Fibroblast of gingiva (primary cell): ENCODE results near the gene LMAN1L.

Experiments
- DNase-seq: peaks from one replicate; pipeline ENCODE4 v3.0.0-alpha.2; 2011; ENCODE audit warnings: low read depth

Gene LMAN1L

DNA sequence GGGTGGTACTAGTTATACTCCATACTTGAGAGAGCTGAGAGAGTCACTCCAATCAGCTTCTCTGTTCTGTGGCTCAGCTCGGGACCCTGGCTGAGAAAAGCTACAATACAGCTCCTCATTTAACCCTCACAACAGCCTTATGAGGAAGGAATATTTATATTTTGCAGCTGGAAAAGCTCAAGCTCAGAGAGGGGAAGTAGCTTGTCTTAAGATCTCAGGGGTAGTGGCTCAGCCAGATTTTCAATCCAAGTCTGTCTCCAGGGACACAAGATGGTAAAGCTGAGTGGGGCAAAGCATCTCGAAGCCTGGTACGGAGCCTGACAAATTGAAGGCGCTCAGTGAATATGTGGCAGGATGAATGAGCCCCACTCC, 45.7 kb downstream of the LMAN1L start:
- no peak for DNase-seq

GRCh38 chr15:74863239-74864056, 50.8 kb downstream of the LMAN1L start:
- DNase-seq: no peak

- no peak for DNase-seq
Measured at GRCh38 chr15:74864296-74864695, 51.7 kb downstream of the LMAN1L start.

DNA sequence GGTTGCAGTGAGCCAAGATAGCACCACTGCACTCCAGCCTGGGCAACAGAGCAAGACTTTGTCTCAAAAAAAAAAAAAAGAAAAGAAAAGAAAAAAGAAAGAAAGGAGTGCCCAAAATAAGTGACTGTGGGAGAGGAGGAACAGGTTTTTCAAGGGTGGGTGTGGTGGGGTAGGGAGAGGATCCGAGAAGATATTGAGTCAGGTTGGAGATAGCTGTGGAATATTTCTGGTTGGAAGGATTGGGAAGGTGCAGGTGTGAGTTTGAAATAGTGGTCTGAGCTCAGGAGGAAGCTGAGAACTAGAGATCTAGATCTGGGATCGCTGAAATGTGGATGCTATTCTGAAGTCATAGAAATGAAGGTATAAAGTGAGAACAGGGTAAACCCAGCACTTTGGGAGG, 52.7 kb downstream of the LMAN1L start:
- DNase-seq: no peak

DNA sequence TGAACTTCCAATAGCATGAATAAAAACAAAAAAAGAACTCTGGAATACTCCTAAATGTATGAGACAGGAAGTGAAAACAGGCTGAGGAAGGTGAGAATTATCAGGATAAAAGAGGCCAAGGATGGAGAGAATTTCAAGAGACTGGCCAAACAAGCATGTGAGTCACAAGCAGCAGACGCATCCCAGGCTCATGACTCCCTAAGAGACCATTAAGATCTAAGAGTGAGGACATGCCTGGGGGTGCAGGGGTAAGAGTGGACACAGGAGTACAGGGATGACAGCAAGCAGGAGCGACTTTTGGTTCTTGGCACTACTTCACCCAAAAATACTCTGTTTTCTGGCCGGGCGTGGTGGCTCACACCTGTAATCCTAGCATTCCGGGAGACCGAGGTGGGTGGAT, 53.5 kb downstream of the LMAN1L start:
- DNase-seq: peak; percentile 33

DNA sequence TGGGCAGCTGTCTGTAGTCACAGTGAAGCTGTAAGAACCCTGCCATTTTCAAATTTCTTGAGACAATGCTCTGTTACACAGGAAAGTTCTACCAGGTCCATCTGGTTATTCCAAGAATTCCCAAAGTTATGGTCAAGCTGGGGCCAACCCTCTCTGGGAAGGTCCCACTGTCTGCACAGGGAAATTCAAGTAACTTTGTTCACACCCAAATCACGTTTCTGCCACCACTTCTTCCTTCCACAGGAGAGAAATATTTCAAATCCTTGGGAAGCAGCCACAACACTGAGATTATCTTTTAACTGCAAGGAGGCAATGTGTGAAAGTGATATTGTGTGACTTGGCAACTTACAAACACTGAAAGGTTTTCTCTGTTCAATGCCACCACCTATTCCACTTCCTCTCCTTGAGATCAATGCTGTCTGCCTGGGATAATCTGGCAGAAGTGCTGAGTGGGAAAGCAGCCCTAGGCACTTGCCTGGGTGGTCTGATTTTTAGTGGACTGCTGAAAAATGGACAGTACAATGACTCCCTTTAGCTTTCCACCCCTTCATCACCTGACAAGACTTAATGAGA, 54.9 kb downstream of the LMAN1L start:
- DNase-seq: no peak

DNA sequence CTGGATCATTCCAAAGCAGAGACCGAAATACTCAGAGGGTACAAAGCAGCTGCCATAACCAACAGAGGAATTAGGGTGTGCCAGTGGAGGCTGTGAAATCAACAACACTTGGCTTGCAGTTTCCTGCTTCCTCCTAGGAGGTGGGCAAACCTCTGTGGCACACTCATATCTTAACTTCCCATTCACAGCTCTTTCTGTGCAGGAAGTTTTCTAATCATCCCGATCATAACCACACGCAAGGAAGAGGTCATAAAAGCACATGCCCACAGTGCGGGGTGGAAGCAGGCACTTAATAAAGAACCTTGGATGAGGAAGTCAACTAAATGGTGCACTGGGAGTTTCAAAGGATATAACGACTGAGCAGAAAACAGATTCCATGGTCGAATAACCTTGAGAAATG, 55.4 kb downstream of the LMAN1L start:
- no peak for DNase-seq

DNA sequence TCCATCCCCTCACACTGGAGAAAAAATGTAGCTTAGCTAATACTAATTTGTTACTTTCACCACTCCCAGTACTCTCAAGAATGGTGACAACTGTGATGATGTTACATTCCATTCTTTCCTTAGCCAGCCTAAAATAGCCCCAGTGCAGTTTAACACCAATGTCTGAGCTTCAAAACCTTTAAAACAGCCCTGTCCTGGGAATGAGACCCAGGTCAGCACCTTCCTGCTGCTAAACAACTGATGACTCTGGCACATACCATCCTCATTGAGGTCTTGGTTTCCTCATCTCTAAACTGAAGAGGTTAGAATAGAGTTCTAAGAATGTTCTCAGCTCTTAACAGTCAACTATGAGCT, 56.7 kb downstream of the LMAN1L start:
- DNase-seq: no peak

DNA sequence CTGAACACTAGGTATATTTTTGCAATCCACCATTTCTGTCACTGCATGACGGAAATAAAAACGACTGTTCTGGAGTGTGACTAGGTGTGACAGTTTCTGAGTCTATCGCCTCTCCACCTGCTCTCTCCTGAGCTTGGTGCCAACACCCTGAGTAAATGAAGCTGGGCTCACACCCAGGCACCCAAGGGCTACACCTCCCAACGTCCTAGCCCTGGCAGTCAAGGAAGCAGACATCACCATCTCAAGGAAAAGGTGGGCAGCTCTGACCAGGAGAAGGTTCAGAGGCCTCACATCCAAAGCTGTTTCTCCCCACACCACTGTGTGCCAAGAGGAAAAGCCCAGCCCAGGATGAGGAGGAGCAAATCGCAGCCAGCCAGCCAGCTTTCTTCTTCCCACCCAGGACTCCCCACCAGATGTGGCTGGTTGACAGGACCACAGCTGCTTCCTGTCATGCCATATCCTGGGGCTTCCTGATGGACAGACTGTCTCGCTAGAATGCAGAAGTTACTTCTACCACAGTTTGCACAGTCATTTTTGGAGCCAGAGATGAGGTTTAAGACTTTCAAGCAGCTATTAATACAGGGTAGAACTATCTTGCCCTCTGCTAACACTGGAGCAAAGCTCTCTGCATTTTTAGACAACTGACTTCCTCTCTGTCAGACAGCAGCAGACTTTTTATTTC, 57.2 kb downstream of the LMAN1L start:
- no peak for DNase-seq

DNA sequence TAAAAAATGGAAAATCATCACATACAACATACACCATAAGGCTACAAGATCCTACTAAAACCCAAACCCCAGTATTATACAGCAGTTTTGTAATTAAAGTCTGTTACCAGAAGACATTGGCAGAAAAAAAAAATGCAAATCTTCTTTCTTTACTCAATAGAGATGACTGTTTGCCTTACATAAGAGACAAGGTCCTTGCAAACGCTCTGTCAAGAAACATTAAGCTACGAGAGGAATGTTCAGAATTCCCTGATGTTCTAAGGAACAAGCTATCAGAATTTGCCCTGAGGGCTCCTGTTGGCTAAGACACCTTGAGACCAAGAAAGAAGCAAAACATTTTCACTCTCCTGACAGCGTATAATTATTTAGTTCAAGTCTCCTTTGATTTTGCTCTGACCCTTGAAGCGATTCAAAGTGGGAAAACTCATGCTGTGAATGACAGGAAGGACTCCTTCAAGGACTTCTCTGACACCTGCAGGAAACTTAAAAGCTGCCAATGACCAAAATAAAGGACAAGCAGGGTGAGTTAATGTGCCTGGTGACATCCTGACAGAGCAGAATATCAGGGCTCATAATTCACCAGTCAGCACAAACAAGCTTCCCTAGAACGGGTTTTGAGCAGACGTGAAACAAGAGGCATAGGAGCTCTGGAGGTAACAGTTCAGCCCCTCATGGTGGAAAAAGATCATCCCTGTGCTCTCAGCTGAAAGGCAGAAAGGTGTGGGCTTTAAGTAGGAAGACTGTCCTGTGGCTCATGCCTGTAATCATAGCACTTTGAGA, 58.0 kb downstream of the LMAN1L start:
- peak; percentile 21 for DNase-seq

DNA sequence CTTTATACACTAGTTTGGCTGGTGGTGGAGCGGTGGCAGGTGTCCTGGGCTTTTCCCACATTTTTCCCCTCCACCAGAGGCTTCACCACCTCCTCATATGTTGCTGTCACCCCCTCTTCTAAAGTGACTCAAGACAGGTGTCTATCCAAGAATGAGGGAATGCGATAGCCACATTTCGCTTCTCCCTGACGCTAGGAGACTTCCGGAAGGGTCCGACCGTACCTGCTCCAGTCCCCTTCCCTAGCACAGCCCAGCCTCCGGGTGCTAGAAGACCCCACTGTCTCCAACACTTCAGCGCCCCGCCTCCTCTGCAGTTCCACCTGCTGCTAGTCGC, 60.0 kb downstream of the LMAN1L start:
- DNase-seq: no peak

GRCh38 chr15:74873036-74873755, 60.6 kb downstream of the LMAN1L start, which contains the start of gene SCAMP2:
Gene SCAMP2, minus strand, starts transcription at chr15:74873365. Its CDS starts 110 bp downstream, at chr15:74873255.
- peak; percentile 94 for DNase-seq

GRCh38 chr15:74873756-74874424, 61.3 kb downstream of the LMAN1L start:
- DNase-seq: no peak
